Cardiac muscle cell (in vitro differentiated cells and primary cell): ENCODE results near the gene CACNA1A. TPM values are rescaled to one million over a fixed set of nuclear protein-coding genes. Genes with fewer than 3 reads are reported as not detected.

Experiments used
- DNase-seq, 2 donors: peaks; one replicate each; pipeline versions ENCODE4 v3.0.0 to v3.0.0-alpha.2; 2010 to 2017; ENCODE audit warnings: low read depth in 1 of 2, low spot score in 1 of 2
- H3K27ac ChIP-seq: fragments of 200-600 bp; sonication (generic); 2 replicates; pipeline ENCODE4 v1.5.1; 2016
- H3K27me3 ChIP-seq: fragments of 200-600 bp; sonication (generic); 2 replicates; pipeline ENCODE4 v1.6.0; 2016; ENCODE audit warnings: control low read depth
- H3K36me3 ChIP-seq: fragments of 200-600 bp; sonication (generic); 2 replicates; pipeline ENCODE4 v1.5.1; 2016; ENCODE audit warnings: control low read depth
- H3K4me1 ChIP-seq: fragments of 200-600 bp; sonication (generic); 2 replicates; pipeline ENCODE4 v1.8.1; 2017; ENCODE audit warnings: low read depth, mild to moderate bottlenecking, mixed run types
- H3K4me3 ChIP-seq: fragments of 200-600 bp; sonication (generic); 2 replicates; pipeline ENCODE4 v1.5.1; 2016; ENCODE audit warnings: mild to moderate bottlenecking
- H3K9me3 ChIP-seq: fragments of 200-600 bp; sonication (generic); 2 replicates; pipeline ENCODE4 v1.5.1; 2017; ENCODE audit warnings: low read depth, mild to moderate bottlenecking, control low read depth
- CTCF ChIP-seq: IDR thresholded peaks from 2 replicates; pipeline ENCODE4 v1.5.1; 2012; ENCODE audit warnings: low read depth, mild to moderate bottlenecking, low read length
- polyA plus RNA-seq: library from polyadenylated mRNA; unstranded; fragments of >200 nt; fragmentation: Nextera tagmentation; extraction: Ambion mirVana; gene quantifications from 2 replicates; pipeline ENCODE4 v1.2.1, GENCODE V29; 2016
- total RNA-seq: library from RNA; depleted of rRNA; stranded (reverse); fragments of >200 nt; gene quantifications from 2 replicates; pipeline ENCODE4 v1.2.3, GENCODE V29; 2016

Gene CACNA1A
- total and polyA plus RNA-seq, 2 experiments from 2014 or later, result 5.6 to 6.8 TPM

GRCh38 chr19:13210941-13211340, 295.3 kb downstream of the CACNA1A start:
- no peak for TF ChIP-seq CTCF
- DNase-seq, result no peak

GRCh38 chr19:13210339-13210775, 295.9 kb downstream of the CACNA1A start:
- H3K4me1 ChIP-seq, result no peaks in the 10 kb centered on the region
- DNase-seq, result no peak
- no peaks in the 10 kb centered on the region for H3K27me3 ChIP-seq
- H3K4me3 ChIP-seq, result no peak overlapping the region
- H3K9me3 ChIP-seq, result no peaks in the 10 kb centered on the region
- no peak overlapping the region for H3K27ac ChIP-seq
- no peak for TF ChIP-seq CTCF
- H3K36me3 ChIP-seq, result no peaks in the 10 kb centered on the region

More at GRCh38 chr19:13210941-13211340, 295.3 kb downstream of the CACNA1A start:
- Histone ChIP-seq H3K9me3 (no peaks in the 10 kb centered on the region), H3K4me1 (no peaks in the 10 kb centered on the region), H3K27me3 (no peaks in the 10 kb centered on the region), H3K36me3 (no peaks in the 10 kb centered on the region), H3K27ac (no peak overlapping the region), H3K4me3 (no peak overlapping the region)

GRCh38 chr19:13209484-13210338, 296.6 kb downstream of the CACNA1A start:
- Histone ChIP-seq H3K9me3 (no peaks in the 10 kb centered on the region), H3K27ac (no peak overlapping the region), H3K4me3 (no peak overlapping the region), H3K27me3 (no peaks in the 10 kb centered on the region), H3K4me1 (no peaks in the 10 kb centered on the region), H3K36me3 (no peaks in the 10 kb centered on the region)
- no peak for DNase-seq
- TF ChIP-seq CTCF, result no peak

- H3K27ac ChIP-seq, result no peak overlapping the region
These were observed 297.4 kb downstream of the CACNA1A start for GRCh38 chr19:13208672-13209483.

More at GRCh38 chr19:13208672-13209483, 297.4 kb downstream of the CACNA1A start:
- no peaks in the 10 kb centered on the region for H3K4me1 ChIP-seq
- H3K9me3 ChIP-seq, result no peaks in the 10 kb centered on the region
- no peak overlapping the region for H3K4me3 ChIP-seq
- no peak for DNase-seq
- no peak for TF ChIP-seq CTCF
- no peaks in the 10 kb centered on the region for H3K36me3 ChIP-seq
- no peaks in the 10 kb centered on the region for H3K27me3 ChIP-seq
